Measurements from ENCODE around the gene ZFYVE28.

ZFYVE28 gene

DNA sequence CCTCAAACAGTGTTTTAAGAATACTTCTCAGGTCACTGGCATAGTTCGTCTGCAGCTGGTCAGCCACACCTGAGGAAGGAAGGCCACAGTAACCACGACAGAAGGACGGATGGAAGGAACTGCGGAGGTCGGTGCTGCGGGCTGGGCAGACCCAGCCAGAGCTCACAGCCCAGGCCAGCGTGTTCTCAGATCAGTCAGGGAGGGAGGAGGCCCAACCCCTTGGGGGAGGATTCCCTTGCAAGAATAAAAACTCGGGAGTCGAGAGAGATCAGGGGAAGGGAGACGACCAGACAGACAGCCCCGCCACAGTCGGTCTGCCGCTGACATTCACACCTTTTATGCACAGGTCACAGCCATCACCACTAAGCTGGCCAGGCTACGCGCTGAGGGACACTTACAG is 145.2 kb downstream of the ZFYVE28 start:
- DNase-seq (ENCODE audit: low spot score) = no peak

DNA sequence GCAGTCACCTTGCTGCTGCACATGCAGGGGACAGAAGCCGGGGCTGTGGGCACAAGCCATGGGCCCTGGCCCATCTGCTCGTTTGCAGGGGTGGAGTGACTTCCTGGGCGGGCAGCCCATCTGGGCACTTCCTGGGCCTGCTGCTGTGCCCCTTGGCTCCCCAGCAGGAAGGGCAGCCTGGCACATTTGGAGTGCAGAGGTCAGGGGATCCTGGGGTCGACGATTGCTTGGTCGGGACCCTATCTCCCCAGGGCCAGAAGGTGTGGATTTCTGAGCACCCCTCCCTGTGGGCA is 145.7 kb downstream of the ZFYVE28 start:
- DNase-seq (ENCODE audit: low spot score) = no peak

DNA sequence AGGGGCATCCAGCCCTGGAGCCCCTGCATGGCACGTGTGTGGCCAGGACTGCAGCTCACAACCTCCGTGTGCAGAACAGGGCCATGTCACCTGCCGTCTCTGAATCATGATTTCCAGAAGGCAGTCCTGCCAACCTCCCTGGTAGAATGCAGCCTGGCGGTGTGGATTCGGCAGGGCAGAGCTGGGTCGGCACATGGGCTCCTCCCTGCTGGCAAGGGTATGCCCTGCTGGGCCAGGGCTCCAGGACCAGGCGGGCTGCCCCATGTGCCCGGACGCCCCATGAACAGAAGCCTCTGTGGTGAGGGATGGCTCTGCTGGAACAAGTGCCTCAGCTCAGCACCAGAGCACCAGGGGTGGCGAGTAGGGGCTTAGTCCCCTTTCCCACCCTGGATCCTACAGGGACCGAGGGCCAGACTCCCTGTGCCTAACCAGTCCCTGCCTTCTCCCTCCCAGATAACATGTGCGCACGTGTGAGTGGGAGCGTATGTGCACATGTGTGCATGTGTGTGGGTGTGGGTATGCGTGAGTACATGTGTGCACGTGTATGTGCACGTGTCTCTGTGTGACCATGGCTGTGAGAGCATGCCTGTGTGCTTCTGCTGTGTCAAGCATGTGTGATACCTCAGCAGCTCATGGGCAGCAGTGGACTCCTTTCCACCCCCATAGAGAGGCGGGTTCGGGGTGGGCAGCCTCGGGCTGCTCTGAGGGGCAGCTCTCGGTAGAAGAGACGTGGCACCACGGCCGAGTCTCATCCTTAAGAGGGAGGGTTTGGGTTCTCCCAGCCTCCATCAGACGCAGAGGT is 146.2 kb downstream of the ZFYVE28 start:
- DNase-seq (ENCODE audit: low spot score) = no peak

DNA sequence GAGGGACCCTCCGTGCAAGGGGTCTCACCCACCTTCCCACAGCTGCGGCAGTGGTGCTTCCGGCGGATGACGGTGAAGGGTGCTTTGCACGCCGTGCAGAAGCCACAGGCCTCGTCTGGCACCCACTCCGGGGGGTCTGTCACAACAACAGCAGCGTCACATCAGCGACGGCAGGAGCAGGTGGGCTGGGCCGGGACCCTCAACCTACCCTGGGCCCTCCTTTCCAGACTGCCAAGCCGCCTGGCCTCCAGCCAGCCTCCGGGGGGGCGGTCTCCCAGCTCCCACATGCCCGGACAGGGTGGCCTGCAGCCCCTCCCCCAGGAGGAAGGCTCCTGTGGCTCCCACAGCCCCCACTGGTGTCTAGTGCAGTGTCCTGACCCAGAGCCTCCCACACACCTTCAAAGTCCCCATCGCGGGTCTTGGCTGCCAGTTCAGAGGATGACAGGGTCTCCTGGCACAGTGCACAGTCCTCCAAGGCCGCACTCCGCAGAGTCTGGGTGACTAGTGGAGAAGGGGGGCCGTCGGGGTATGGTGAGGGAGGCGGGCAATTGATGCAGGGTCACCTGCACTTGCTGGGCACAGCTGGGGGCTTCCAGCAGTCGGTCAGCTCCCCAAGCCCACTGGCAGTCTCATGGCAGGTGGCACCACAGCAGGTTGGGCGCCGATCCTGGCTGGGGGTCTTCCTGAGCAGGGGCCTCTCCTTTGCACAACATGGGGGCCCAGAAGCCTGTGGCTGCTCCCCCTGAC is 147.0 kb downstream of the ZFYVE28 start:
- DNase-seq (ENCODE audit: low spot score) = no peak

DNA sequence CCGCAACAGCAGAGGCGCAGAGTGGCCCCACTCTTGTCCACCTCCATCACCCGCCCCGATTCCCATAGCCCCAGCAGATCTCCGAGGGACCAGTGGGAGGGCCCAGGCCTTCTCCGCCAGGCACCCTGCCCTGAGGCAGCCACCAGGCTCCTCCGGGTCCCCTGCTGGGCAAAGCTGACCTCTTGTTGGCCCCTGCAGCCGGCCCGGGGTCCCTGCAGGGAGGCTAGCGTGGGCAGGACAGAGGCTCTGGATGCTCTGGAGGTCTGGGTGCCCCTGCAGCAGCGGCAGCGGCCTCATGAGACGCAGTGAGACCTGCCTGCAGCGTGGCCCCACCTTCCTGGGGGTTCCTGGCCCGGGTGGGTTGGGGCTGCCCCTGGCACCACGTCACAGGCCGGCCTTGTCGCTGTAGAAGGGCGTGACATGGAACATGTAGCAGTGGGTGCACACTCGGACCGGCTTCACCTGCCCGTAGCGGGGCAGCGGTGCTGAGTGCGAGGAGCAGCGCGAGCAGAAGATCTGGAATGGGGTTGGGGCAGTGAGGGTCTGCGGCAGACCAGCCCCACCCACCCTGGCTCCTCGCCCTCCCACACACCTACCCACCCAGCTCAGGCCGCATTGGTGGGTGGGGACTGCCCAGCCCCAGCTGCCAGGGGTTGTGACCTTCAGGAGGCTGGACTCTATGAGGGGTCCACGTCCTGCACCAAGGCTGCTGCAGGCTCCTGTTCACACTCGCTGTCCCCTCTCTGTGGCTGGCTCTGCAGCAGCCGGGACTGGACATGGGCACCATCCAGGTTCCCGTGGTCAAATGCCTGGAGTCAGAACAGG is 147.9 kb downstream of the ZFYVE28 start:
- no peak for DNase-seq (ENCODE audit: low spot score)

DNA sequence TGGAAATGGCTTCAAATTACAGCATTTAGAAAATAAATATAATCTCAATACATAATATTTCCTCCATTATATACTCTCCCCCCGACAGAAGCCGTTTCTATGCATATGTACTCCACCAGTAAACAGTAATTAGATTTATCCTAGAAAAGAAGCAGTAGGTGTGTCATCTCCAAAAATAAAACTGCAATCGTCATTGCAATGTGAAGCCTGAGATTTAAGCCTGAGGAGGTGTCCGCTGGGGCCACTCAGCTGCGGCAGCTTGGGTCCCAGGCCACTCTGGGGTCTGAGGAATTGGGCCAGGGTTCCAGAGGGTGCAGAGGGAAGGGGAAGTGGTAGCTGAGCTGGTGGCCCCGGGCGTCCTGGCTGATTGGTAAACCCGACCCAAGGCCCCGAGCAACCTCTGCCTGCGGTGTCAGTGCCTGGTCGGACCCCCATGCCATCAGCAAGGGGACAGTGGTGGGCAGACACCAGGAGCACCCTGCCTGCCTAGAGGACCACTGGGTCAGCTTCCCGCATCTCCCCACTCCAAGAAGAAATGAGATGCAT is 148.8 kb downstream of the ZFYVE28 start:
- DNase-seq (ENCODE audit: low spot score) = no peak

DNA sequence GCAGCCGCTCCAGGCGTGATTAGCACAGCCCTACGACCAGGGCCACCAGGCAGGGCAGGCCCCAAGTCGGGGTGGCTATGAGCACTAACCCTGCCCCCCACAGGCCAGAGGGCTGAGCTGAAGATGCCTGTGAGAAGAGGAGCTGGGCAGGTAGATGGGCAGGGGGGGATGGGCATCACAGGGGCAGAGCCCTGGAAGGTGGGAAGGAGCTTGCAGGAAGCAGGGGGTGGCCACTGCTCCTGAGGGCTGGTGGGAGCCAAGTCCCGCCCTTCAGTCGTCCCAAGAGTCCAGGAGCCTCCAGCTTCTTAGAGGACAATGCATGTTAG is 149.3 kb downstream of the ZFYVE28 start:
- no peak for DNase-seq (ENCODE audit: low spot score)

DNA sequence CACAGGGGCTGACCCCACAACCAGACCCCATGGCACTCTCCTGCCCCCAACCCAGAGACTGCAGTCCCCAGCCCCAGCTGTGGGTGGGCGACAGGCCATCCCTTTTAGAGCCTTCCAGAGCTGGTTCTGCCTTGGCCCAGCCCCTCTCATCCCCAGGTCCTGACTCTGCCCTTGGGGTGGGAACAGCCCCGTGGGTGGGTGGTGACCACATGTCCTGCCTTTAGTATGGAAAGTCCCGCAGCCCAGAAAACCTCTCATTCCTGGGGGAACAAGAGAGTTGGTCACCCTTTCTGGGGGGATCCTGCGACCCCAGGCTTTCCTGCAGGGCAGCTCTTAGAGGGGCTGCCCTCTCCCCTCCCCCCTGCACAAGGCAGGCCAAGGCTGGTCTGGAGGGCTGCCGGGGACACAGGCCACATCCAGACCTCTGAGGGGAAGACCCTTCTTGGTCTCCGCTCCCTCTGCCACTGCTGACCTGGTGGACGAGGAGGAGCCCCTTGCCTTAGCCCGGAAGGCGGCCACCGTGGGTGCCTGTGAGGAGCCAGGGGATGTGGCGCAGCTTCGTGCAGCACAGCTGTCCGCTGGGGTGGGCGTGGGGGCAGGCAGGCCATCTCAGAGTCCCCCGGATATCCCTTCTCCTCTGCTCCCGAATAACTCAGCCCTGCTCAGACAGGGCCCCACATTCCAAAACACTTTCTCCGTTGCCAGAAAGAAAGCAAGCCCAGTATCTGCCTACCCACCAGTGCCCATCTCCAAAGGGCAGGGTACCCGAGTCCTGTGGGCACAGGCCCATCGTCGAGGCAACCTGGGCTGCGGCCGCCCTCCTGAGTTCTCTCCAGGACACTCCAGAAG is 149.9 kb downstream of the ZFYVE28 start:
- no peak for DNase-seq (ENCODE audit: low spot score)

DNA sequence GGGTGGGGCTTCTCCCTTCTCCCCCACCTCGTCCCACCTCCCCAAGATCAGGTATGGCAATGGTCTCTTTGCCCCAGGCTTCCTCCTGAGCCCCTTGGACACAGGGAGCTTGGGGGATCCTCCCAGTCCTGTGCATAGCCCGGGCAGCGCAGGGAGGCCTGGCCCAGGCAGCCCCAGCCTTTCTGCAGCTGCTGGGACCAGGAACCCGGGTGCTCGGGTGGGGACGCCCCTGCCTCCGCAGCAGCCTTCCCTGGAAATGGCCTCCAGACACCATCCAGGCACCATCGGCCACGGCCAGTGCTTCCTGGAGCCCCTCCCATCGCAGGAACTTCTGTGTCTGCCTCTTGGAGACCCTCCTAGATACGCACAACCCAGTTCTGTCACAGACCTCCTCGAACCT is 150.6 kb downstream of the ZFYVE28 start:
- DNase-seq (ENCODE audit: low spot score) = no peak

DNA sequence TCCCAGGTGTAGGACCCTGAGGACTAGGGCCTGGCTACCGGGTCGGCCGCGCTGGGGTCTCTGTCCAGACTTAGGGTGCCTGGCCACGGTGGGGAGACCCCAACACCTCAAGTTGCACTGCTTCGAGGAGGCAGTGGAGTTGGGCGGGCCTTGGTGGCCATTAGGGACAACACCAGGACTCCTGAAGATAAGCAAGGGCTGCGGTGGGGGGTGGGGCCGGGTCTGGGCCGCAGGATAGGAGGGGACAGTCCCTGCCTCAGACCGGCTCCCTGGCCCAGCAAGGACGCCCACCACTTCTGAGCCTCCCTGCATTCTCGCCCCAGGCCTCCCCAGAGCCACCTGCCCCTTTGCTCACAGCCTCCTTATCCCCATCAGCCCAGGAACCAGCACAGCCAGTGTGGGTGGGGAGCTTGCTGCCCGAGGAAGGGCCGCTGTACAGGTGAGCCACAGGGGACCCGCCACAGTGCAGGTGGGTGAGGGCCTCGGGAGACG is 151.1 kb downstream of the ZFYVE28 start:
- no peak for DNase-seq (ENCODE audit: low spot score)

DNA sequence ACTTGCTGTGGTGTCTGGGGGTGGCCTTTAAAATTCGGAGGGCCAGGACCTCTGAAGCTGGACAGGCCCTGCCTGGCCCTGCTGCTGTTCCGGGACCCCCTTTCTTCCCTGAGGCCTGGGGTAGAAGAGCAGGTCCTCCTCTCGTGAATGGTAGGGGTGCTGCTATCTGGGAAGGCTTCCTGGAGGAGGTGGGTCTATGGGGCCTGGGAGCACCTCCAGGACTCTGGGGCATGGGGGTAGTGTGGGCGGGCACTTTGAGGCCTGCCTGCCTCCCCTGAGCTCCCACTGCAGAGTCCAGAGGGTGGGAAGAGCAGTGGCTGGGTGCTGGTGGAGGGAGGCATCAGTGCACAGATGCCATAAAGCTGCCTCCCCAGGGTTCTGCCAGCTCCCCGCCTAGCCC is 151.6 kb downstream of the ZFYVE28 start:
- DNase-seq (ENCODE audit: low spot score) = no peak

DNA sequence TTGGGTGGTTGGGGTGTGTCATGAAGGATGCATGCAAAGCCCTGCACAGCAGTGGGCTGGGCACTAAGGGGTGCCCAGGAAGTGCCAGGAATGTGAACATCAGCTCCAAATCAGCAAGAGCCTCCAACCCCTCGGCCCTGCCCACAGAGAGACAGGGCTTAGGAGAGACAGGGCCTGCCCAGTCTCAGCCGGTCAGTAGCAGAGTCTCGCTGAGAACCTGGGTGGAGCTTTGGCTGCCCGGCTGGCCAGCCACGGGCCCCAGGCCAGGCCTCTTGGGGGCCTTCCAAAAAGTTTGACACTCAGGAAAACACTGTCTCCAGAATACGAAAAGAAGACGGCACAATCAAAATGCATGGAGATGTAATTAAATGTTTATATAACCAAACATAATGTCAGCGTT is 152.3 kb downstream of the ZFYVE28 start:
- no peak for DNase-seq (ENCODE audit: low spot score)

DNA sequence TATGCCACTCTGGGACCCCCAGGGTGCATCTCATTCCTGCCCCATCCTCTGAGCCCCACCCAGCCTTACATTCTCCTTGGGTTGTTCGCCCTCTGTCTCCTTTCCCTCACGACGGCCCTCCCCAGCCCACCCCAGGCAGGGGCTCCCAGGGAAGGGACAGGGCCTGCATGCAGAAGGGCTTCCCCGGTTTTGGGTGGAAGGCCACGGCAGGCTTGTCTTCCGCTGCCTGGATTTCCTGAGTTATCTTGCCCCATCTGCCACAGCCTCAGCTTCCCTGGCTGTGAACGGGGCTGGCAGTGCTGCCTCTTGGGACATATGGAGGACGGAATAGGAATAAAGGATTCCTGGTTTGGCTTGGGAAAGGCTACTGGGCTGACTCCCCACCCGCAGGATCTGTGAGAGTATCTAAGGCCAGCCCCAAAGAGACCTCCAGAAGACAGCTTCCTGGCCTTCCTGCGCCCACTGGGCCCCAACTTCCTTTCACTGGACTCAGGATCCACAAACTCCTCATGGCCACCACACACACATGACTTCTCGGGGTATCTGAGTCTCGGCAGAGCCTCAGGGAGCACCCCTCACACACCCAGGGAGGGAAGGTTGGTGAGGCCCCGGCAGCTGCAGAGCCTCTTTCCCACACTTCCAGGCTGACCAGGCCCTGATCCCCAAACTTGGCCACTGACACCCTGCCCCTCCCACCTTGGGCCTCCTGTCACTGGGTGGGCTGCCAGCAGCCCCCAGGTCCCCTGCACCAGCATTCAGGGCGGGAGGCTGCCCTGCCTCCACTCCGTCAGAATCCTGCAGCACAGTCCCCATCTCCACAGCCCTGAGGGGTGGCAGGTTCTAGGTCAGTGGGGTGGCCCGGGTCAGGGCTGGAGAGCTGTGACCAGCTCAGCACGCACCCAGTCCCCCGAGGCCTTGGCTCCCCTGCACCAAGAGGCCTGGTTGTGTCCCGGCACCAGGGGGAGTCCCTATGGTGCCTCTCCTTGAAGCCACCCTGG is 153.0 kb downstream of the ZFYVE28 start:
- DNase-seq (ENCODE audit: low spot score) = no peak

DNA sequence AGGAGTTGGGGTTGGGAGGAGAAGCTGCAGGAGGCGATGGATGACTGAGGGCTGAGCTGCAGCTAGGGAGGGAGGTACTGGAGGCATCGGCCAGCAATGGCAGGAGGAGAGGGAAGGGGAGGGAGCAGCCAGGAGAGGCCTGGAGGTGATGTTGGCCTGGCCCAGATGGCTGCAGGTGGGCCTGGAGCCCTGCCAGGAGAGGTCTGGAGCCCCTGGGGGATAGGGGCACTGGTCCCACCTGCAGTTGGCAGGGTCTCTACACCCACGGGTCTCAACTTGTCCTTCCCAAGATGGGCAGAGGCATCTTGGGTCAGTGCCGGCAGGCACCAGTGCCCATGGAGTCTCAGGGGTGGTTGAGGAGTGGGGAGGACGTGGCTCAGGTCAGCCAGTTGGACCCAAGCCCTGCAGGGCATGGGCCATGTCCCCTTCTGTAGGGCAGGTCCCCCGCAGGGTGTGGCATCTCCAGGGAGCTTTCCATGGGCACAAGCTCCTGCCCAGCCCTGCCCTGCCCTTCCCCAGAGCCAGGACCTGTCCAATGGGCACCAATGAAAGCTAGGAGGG is 153.9 kb downstream of the ZFYVE28 start:
- no peak for DNase-seq (ENCODE audit: low spot score)

DNA sequence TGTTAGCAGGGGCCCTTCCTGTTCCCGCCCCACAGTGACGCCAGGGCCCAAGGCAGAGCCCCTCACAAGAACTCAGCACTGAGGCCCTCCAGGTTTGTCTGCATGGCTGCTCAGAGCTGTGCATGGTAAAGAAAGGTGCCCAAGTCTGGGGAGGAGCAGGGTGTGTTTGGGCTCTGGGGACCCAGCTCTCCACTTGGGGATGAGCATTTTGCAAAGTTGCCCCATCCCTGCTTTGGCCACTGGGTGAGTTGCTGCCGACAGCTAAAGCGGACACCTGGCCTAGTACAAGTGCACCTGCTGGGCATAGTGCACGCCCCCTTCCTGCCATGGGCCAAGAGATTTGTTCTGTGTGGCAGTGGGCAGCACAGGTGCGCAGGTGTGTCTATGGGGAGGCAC is 154.5 kb downstream of the ZFYVE28 start:
- no peak for DNase-seq (ENCODE audit: low spot score)

DNA sequence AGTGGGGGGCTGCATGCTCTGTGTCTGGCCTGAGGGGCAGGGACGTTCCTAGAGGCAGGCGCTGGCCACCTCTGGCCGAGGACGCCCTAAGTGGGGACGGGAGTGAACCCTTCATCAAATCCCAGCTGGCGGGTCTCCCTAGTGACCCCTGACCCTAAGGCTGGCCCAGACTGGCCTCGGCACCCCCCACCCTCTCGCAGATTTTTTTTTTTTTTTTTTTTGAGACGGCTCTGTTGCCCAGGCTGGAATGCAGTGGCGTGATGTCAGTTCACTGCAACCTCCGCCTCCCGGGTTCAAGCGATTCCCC is 155.5 kb downstream of the ZFYVE28 start:
- DNase-seq (ENCODE audit: low spot score) = no peak

DNA sequence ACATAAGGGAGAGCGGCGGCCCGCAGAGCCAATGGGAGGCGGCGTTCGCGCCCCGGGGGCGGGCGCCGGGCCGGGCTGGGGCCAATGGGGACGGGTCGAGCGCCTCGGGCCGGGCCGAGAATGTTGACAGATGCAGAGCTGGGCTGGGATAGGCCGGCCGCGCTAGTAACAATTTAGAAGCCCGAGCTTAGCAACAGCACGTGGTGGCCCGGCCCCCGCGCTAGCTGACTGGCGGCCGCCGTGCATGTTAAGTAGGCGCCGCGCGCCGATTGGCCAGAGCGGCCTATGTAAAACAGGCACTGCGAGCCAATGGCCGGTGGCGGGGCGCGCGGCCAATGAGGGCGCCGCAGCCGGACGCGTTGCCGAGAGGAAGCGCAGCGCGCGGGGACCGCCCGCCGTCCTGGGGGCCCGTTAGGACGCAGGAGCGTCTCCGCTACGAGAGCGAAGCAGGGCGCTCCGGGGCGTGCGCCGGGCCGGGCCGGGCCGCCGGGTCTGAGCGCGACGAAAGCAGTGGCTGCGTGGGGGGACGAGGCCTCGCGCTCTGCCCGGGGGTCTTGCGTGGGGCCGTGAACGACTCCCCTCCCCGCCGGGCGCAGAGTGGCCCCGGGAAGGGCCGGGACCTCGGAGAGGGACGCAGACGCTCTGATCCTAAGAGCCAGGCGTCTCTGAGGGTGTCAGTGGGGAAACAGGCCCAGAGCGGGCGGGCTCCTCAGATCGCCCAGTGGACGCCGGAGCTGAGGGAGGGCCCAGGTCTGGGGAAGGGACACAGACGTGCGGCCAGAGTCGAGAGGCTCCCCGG is 156.1 kb downstream of the ZFYVE28 start:
- DNase-seq (ENCODE audit: low spot score) = peak; percentile 99

DNA sequence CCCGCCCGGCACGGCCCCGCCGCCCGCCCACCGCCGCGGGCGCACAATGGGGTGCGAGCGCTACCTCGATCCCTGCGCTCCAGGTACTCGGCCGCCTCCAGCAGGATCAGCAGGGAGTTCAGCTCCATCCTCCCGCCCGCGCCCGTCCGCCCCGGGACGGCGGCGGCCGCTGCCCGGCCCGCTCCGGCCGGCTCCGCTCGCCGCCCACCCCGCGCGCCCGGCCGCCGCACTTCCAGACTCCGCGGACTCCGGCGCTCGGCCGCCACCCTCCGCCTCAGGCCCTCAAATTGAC is 156.6 kb downstream of the ZFYVE28 start, which contains the start of gene MXD4:
MXD4 (minus strand) TSS at position 257 of the 292 bp plus-strand sequence; CDS start at position 128, 129 bp downstream.
- DNase-seq (ENCODE audit: low spot score) = no peak

Measured in SK-N-DZ (cell line).